Psoas muscle (tissue), 8 donors: ENCODE data around the gene JMJD1C. TPM values are rescaled to one million over a fixed set of nuclear protein-coding genes. Genes with fewer than 3 reads are reported as not detected.

Source experiments
- ATAC-seq, 4 donors: fragments of 200-7000 bp; cut with Tn5 transposase; one replicate each; pipeline ENCODE4 v1.9.1; 2020; ENCODE audit warnings: moderate library complexity in 3 of 4, mild to moderate bottlenecking in 2 of 4
- DNase-seq, 2 donors: peaks; one replicate each; pipeline ENCODE4 v3.0.0-alpha.2; 2020
- H3K27ac ChIP-seq: fragments of 200-600 bp; one replicate; pipeline ENCODE4 v1.8.0; 2022
- H3K27me3 ChIP-seq, 3 donors: fragments of 200-600 bp in 1 of 3; one replicate each; pipeline versions ENCODE4 v1.6.1 to v1.8.0; 2013 to 2022; ENCODE audit warnings: low read length in 2 of 3, mild to moderate bottlenecking in 2 of 3, moderate library complexity in 1 of 3; ENCODE audit not compliant: insufficient read depth in 3 of 3
- H3K36me3 ChIP-seq, 2 donors: fragments of 200-600 bp in 1 of 2; one replicate each; pipeline versions ENCODE4 v1.6.1 to v1.8.0; 2013 to 2022; ENCODE audit warnings: low read depth in 1 of 2, mild to moderate bottlenecking in 1 of 2, moderate library complexity in 1 of 2; ENCODE audit not compliant: insufficient read depth in 1 of 2
- H3K4me1 ChIP-seq: fragments of 200-600 bp; one replicate; pipeline ENCODE4 v1.8.0; 2022
- H3K4me3 ChIP-seq: fragments of 200-600 bp; one replicate; pipeline ENCODE4 v1.8.0; 2022; ENCODE audit warnings: mild to moderate bottlenecking
- H3K9me3 ChIP-seq: fragments of 200-600 bp; one replicate; pipeline ENCODE4 v1.8.0; 2022
- CTCF ChIP-seq: fragments of 200-600 bp; IDR thresholded peaks from one replicate; pipeline ENCODE4 v1.8.0; 2022; ENCODE audit warnings: antibody characterized with exemption
- WGBS, 3 donors: extraction: QIAGEN DNeasy Blood & Tissue Kit; methylation state at CpG; one replicate each; pipeline versions ENCODE4 v1.1.6 to v1.1.7; 2013; 5-methylcytosine and 5-hydroxymethylcytosine counted together
- intact Hi-C, 2 donors: fragments of 100-400 bp; cut with DNase I; formaldehyde crosslinking; loops; one replicate each; pipeline versions ENCODE4 v1.11.0 to v1.14.2; 2022
- long read RNA-seq, 2 donors: library from polyadenylated mRNA; unstranded; transcript quantifications; one replicate each; pipeline ENCODE4 v2.0.0, GENCODE V29; 2021
- polyA plus RNA-seq, 3 donors: library from polyadenylated mRNA; stranded (reverse); fragments of 200-250 nt; gene quantifications; one replicate each; pipeline ENCODE4 v1.2.3, GENCODE V29; 2013
- total RNA-seq, 4 donors: library from RNA; stranded (reverse); fragmentation: NEBNext Ultra II Directional in 2 of 4; extraction: Animal tissue kit (Norgen Biotek cat#: 25700) in 2 of 4; gene quantifications; one replicate each; pipeline versions ENCODE4 v1.2.1 to v1.2.4, GENCODE V29; 2021 to 2023
- donor health status: healthy with polysubstance abuse.
- donor health status: DM: no; HTN: no; CAD: no; lungs with moderate emphysema.
- donor health status: Bipolar disorder and iron deficiency.
- donor health status: healthy.
- donor health status: DM: yes; HTN: yes; CAD: no.
- donor health status: DM: no; HTN: no; CAD: no.
- donor health status: DM: no; HTN: no; CAD: no.
- donor health status: DM: yes; HTN: yes; CAD: no.

JMJD1C gene
- total RNA-seq: 10 to 100 TPM; 23.3 to 74.4 (median 30.3) TPM
- polyA plus RNA-seq: 10 to 100 TPM; 17.5 to 35.6 (median 17.7) TPM
- long read RNA-seq, donor 1, partial matches to known transcripts: 9 of 15 reads
- long read RNA-seq, donor 1, other reads (novel, unspliced or antisense): 6 of 15 reads
- long read RNA-seq, donor 2, partial matches to known transcripts: 7 of 12 reads
- long read RNA-seq, donor 2, other reads (novel, unspliced or antisense): 4 of 12 reads

- Histone ChIP-seq H3K9me3 (no peaks in the 10 kb centered on the region), H3K27ac (peak within 1 kb of the TSS; percentile 92), H3K4me1 (peaks cover 27% of the 10 kb centered on the region), H3K27me3 (no peaks in the 10 kb centered on the region), H3K36me3 (no peaks in the 10 kb centered on the region), H3K4me3 (peak within 1 kb of the TSS; percentile 81)
- 0 to 1% (median 0%) methylated on average over 67 to 99 of the region's 99 CpGs for WGBS, 3 donors
- TF ChIP-seq CTCF: peak; percentile 2
- intact Hi-C loops: loop anchor here (1.0 to 10.0 kb wide), 7 partner anchors 57 to 253 kb away; partner anchors contain the start of gene REEP3 (in 1 of the 2)
- ATAC-seq (peak; percentile 90 to 93 (median 90)), DNase-seq (peak; percentile 88 to 90)
These were observed at the start of gene JMJD1C for GRCh38 chr10:63465293-63466143. TSS of gene JMJD1C (minus strand) at chr10:63465977. CDS start at chr10:63465662, 315 bp downstream.

- H3K27me3 ChIP-seq: no peaks in the 10 kb centered on the region
- peak overlapping the region; percentile 33 for H3K27ac ChIP-seq
- WGBS, 3 donors: 33 to 48% (median 42%) methylated on average over 5 of the region's 5 CpGs
- DNase-seq: no peak
- no peaks in the 10 kb centered on the region for H3K9me3 ChIP-seq
- ATAC-seq: peak in 1 of 4 donors; percentile 23
- no peak for TF ChIP-seq CTCF
- no peak overlapping the region for H3K4me3 ChIP-seq
- H3K36me3 ChIP-seq: no peaks in the 10 kb centered on the region
- intact Hi-C loops: no loop called here
- peaks cover 51% of the 10 kb centered on the region for H3K4me1 ChIP-seq
These were observed 49.4 kb upstream of the JMJD1C start for GRCh38 chr10:63515002-63515763.

- no peak overlapping the region for H3K27ac ChIP-seq
- intact Hi-C loops: no loop called here
- H3K4me3 ChIP-seq: no peak overlapping the region
- H3K4me1 ChIP-seq: peaks cover 8% of the 10 kb centered on the region
- H3K27me3 ChIP-seq: no peaks in the 10 kb centered on the region
- ATAC-seq (no peak), DNase-seq (no peak)
- H3K36me3 ChIP-seq: no peaks in the 10 kb centered on the region
- 80 to 95% (median 92%) methylated on average over 1 of the region's 1 CpG for WGBS, 3 donors
- no peaks in the 10 kb centered on the region for H3K9me3 ChIP-seq
- no peak for TF ChIP-seq CTCF
These were observed 40.8 kb upstream of the JMJD1C start for GRCh38 chr10:63506554-63506953.

- no peaks in the 10 kb centered on the region for H3K27me3 ChIP-seq
- 83 to 98% (median 89%) methylated on average over 2 of the region's 2 CpGs for WGBS, 3 donors
- intact Hi-C loops: no loop called here
- TF ChIP-seq CTCF: no peak
- H3K27ac ChIP-seq: no peak overlapping the region
- H3K9me3 ChIP-seq: no peaks in the 10 kb centered on the region
- no peaks in the 10 kb centered on the region for H3K36me3 ChIP-seq
- peaks cover 8% of the 10 kb centered on the region for H3K4me1 ChIP-seq
- DNase-seq (no peak), ATAC-seq (no peak)
- H3K4me3 ChIP-seq: no peak overlapping the region
These were observed 39.8 kb upstream of the JMJD1C start for GRCh38 chr10:63505562-63505961.
